ENCODE results near the gene CYB5R3.
"Not testable (repeated sequence)": the region's sequence is repeated elsewhere in the genome, so short reads cannot be mapped to it uniquely, and the experiment has no call there.

CYB5R3 gene

DNA sequence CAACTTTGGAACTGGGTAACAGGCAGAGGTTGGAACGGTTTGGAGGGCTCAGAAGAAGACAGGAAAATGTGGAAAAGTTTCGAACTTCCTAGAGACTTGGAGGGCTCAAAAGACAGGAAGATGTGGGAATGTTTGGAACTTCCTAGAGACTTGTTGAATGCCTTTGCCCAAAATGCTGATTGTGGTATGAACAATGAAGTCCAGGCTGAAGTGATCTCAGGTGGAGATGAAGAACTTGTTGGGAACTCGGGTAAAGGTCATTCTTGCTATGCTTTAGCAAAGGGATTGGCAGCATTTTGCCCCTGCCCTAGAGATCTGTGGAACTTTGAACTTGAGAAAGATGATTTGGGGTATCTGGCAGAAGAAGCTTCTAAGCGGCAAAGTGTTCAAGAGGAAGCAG is 28.7 kb upstream of the CYB5R3 start:
- not testable (repeated sequence) for DNase-seq

DNA sequence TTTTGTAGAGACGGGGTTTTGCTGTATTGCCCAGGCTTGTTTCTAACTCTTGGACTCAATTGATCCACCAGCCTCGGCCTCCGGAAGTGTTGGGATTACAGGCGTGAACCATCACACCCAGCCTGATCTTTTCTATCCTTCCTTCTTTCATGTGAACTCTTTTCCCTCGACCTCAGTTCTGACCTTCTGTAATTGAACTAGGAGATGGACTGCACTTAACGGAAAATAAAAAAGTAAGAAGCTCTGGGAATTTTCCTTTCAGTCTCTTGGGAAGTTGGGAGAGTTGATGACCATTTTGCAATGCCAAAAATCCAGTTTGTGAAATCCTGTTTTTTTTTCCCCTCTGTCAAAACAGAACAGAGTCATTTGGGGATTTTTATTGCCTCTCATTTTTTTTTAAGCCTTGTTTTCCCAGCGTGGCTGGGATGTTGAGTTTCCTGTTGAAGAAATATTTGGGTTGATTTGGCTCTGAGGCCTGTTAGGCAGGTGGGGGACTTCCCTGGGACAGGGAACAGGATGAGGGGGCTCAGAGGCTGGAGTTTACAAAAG is 26.9 kb upstream of the CYB5R3 start:
- DNase-seq = no peak

DNA sequence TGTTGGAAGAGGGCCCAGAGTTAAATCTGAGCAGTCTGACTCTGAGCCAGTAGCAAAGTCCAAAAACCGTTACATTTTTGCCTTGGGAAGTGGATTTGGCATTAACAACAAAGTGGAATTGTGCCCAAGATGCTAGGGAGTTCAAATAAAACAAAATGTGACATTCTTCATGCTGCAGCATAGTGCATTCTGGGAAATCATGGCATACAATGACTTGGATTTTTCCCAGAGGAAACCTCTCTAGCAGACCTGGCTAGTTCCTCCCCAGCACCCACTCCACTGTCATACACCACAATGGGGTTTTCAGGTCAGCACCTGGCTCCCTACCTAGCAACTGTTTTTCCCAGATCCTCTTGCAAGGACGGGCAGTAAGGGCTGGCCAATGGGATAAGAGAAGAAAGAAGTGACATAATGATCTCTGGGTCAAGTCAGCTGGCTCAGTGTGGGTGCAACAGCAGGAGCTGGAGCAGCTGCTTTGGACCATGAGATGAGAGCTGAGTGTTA is 24.8 kb upstream of the CYB5R3 start:
- peak; percentile 32 for DNase-seq

DNA sequence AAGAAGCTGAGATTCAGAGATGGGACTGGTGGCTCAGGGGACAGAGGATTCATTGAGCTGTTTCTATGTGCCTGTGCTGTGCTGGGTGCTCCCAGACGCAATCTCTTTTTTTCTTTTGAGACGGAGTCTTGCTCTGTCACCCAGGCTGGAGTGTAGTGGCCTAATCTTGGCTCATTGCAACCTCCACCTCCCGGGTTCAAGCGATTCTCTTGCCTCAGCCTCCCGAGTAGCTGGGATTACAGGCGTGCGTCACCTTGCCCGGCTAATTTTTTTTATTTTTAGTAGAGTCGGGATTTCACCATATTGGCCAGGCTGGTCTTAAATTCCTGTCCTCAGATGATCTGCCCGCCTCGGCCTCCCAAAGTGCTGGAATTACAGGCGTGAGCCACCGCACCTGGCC is 23.9 kb upstream of the CYB5R3 start:
- not testable (repeated sequence) for DNase-seq

DNA sequence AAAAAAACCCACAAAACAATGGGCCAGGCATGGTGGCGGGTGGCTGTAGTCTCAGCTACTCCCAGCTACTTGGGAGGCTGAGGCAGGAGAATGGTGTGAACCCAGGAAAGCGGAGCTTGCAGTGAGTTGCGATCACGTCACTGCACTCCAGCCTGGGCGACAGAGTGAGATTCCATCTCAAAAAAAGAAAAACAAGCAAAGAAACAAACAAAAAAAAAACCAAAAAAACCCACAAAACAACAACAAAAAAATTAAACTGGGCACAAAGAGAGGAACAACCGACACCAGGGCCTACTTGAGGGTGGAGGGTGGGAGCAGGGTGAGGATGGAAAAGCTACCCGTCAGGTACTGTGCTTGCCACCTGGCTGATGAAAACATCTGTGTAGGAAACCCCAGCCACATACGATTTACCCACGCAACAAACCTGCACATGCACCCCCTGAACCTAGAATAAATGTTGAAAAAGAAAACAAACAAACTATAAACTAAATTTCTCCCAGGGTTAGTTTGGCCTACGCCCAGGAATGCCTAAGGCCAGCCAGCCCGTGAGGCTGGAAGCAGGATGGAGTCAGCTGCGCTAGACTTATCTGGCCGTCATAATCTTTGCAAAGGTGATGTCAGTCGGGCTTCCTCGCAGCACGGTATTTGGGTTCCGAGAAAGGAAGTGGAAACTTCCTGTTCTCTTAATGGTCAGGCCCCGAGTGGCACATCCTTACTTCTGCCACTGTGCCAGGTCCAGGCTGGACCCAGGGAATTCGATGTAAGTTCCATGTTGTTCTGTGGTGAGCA is 21.9 kb upstream of the CYB5R3 start:
- no peak for DNase-seq

DNA sequence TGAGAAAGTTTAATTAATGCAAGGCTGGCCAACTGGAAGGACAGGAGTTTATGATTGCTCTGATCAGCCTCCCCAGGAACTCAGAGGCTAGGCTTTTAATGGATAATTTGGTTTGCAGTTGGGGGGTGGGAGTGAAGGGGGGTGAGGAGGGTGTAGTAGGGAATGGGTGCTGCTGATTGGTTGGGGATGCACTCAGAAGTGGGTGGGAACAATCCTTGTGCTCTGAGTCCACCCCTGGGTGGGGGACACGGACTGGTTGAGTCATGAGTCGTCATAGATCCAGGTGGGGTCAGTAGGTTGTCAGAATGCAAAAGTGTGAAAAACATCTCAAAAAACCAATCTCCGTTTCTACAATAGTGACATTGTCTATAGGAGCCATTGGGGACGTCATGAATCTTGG is 20.9 kb upstream of the CYB5R3 start:
- DNase-seq = no peak

DNA sequence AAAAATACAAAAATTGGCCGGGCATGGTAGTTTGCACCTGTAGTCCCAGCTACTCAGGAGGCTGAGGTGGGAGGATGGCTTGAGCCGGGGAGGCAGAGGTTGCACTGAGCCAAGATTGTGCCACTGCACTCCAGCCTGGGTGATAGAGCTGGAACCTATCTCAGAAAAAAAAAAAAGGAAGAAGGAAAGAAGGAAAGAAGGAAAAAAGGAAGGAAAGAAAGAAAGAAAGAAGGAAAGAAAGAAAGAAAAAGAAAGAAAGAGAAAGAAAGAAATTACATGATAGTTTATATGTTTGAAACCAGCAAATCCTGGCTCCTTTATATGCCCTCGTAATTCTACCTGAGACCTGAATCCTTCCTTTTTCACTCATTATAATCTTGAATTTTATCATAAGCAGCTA is 17.2 kb upstream of the CYB5R3 start:
- DNase-seq = not testable (repeated sequence)

DNA sequence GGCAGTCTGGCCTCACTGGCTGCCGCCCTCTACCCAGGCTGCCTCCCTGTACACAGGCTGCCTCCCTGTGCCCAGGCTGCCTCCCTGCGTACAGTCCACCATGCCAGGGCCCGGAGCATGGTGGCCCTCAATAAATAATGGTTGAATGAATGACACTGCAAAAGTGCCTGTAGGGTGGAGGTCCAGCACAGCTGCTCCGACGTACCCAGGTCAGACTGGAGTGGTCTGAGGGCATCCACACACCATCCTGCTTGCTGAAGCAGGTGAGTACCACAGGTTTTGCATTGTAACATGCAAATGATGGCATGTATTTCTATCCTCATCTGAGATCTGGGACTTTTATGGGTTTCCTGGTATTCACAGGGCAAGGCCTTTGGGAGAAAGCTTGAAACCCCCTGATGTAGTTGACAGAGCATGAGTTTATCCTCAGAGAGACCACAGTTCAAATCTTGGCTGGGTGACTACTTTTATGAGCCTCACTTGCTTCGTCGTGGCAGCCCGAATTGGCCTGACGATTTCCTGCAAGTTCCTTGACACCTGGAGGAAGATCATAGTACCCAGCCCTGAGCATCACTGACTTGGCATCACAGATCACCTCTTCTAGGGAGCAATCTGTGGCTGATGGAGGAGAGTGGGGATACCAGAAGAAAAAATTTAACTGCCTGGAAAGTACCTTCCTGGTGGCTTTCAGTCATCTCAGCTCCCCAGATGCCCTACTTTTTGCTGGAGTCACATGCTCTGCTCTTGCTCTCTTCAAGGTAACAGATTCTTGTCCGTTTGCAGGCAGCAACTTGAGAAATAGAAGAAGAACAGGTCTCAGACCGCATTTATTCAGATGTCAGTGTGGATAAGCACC is 16.0 kb upstream of the CYB5R3 start:
- DNase-seq = no peak

DNA sequence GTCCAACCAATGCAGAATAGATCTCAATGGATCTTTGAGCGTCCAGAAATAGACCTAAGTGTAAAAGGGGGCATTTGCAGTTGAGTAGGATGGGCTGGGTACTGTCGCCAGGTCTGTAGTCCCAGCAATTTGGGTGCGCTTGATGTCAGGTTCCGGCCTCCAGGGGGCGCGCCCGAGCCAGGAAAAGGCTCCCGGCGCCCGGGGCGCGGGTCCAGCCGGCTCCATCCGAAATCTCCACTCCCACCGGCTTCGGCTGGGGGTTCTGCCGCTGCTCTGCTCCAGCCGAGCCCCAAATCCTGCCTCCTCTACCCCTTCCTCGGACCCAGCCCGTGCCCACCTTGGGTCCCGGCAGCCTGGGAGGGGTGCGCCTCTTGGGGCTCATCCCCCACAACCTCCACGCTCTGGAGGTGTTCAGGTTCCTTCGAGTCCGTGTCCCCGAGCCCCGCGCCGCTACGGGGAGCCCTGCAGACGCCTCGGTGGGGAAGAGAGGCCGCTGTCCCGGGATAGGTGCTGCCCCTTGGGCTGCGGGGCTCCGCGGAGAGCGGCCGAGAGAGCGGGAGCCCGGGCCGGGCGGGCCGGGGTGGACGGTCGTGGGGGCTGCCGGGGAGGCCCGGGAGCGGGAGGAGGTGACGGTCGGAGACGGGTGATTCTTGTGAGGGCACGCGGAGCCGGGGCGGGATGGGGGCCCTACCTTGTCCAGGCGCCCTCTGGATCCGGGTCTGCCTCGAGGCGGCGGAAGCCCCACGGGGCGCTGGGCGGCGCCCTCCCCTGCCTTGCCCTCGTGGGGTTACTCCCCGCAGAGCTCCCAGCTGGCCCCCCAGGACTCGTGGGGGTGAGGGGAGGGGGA is 13.0 kb upstream of the CYB5R3 start:
- DNase-seq = no peak

DNA sequence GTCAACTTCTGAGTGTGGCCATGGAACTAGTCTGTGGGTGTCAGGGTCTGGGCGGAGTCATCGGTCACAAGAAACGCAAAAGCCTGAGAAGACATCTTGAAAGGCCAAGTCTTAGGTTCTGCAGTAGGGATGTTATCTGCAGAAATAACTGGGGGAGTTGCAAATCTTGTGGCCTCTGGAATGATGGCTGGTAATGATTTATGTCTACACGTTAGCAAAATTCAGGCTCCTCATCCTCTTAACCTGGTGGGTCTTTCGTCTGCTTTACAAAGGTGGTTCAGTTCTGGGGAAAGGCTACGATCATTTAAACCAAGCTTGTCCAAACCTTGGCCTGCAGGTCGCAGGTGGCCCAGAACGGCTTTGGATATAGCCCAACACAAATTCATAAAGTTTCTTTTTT is 7.4 kb upstream of the CYB5R3 start:
- no peak for DNase-seq

DNA sequence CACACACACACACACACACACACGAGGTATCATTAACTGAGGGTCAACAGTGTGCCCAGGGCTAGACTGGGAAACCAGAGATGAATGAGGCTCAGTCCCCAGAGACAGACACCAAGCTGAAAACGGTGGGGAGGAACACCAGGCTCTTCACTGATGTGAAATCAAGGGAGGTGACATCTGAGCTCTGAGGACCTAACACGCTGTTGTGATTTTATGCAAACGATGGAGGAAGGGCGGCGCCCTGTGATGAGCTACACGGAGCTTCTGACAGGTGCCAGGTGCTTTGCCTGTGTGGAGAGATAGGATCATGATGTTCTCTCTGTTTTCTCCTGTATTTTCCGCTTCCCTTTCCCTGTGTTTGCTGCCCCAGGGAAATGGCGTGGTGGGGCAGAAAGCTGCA is 6.5 kb upstream of the CYB5R3 start:
- no peak for DNase-seq

DNA sequence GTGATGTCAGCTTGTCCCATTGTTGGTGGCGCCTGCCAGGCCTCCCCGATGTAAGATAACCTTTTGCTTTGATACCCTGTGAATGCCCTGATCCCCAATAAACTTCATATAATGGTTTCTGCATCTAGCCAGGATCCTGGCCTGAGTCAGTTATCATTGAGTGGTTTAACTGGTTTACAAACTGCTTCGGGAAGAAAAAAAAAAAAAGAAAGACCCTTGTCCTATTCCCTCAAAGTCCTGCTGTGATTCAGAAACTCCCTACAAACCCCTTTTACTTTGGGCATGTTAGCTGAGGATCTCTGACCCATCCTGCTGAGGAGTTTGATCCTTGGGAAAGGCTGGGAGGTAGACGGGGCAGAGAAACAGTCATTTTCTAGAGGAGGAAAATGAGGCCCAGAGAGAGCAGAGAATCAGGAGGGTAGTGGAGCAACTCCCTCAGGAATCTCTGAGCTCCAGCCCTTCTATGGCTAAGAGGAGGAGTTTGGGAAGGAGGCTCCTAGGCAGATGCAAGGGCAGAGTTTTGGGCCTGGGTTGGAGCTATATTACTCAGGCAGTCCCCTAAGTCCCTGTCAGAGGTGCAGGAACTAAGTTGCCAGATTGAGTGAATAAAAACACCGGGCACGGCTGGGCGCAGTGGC is 5.4 kb upstream of the CYB5R3 start:
- DNase-seq = no peak

DNA sequence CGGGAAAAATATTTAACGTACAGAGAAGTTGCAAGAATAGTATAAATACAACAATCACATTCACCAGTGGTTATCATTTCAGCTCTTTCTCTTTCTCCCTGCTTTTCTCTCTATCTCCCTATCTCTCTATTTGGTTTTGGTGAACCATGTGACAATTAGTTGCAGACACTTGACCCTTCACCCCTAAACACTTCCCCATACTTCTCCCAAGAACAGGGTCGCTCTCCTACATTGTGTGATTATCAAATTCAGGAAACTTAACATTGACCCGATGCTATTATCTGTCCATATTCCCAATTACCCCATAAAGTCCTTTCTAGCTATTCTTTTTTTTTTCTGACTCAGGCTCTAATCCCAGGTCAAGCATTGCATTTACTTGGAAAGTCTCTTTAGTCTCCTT is 4.8 kb upstream of the CYB5R3 start:
- no peak for DNase-seq

DNA sequence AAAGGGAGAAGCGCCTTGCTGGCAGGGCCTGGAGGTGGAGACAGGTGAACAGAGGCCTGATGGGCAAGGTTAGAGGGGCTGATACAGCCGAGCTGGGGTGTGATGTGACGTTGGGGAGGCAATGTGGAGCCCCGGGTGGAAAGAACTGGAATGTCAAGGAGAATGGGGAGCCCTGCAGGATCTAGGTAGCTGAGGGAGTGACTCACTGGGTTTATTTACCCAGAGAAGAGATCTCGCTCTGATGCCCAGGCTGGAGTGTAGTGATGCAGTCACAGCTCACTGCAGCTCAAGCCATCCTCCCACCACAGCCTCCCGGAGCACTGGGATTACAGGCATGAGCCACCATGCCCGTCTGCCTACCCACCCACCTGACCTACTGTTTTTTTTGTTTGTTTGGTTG is 1.9 kb upstream of the CYB5R3 start:
- DNase-seq = no peak

DNA sequence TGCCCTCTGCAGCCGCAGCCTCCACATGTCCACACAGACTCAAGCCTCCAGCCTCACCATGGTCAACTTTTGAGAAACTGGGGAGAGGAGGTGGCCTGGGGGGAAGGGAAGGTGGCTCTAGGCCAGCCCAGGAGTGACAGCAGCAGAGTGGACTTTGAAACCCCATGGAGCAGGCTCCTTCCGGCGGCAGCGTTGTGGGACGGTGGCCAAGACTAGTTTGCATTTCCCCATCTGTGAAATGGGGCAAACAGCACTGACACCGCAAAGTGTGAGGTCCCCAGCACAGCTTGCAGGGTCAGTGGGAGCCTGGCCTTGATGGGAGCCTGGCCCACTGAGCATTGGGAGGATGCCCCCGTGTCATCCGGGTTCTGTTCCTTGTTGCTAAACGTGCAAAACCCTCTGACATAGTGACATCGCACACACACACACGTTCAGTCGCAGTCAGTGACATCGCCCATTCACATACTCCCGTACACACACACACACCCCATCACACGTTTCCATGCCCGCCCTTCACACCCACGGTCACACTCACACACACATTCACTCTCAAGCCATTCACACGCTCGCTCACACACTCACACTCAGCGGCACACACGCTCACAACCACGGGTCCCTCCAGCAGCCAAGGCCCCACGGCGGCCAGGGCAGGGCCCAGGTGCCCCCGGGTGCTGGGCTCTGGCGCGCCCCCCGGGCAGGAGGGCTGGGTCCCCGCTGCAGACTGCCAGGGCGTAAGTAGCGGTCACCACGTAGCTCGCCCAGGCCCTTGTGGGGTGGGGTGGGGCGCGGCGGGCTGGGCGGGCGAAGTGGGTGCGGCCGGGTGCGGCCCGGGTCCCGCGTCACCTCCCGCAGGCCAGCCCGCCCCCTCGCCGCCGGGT is 585 bp downstream of the CYB5R3 start:
- no peak for DNase-seq

DNA sequence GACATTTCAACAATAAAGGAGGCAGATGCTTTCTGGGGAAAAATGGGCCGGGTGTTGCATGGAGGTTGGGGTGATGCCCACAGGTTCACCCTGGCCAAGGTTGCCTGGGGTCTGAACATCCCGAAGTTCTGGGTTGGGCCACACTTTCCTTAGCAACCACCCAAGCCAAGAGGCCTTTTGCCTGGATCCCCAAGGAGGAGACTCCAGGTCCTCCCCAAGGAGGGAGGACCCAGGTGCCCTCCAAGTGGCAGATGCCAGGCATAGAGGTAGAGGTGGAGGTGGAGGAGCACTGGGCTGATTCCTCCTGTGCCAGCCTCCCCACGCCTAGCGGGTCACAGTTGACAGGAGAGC is 1.2 kb downstream of the CYB5R3 start:
- DNase-seq = no peak

DNA sequence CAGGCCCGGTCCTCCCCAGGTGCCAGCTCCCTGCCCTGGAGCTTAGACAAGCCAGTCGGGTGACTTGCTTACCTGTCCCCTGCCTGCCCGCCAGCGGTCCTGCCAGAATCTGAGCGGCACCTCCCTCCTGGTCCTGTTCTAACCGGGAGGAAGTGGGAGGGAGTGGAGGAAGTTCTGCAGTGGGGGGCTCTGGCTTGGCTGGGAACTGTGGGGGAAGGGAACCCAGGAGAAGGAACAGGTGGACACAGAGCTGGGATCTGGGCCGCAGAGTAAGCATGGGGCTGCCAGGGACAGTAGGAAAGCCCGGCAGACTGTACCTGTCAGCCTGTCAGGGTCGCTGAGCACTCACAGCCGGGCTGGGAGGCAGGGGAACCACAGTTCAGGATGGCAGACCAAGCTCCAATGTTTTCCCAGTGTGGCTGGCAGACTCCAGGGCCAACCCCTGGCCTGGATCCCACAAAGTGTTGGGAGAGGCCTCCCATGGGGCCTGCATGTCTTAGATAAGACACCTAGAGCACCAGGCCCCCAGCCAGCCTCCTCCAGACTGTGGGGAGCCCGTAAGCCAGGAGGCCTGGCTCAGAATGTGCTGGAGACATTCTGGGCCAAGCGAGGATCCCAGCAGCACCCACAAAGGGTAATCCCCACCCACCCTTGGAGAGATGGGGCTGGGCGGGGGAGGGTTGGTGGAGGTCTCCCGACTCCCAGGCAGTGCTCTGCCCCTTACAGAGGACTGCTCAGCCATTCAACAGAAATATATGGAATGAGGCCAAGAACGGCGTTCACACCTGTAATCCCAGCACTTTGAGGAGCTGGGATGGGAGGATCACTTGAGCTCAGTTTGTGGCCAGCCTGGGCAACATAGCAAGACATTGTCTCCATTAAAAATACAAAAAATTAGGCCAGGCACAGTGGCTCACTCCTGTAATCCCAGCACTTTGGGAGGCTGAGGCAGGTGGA is 2.3 kb downstream of the CYB5R3 start:
- DNase-seq = no peak

DNA sequence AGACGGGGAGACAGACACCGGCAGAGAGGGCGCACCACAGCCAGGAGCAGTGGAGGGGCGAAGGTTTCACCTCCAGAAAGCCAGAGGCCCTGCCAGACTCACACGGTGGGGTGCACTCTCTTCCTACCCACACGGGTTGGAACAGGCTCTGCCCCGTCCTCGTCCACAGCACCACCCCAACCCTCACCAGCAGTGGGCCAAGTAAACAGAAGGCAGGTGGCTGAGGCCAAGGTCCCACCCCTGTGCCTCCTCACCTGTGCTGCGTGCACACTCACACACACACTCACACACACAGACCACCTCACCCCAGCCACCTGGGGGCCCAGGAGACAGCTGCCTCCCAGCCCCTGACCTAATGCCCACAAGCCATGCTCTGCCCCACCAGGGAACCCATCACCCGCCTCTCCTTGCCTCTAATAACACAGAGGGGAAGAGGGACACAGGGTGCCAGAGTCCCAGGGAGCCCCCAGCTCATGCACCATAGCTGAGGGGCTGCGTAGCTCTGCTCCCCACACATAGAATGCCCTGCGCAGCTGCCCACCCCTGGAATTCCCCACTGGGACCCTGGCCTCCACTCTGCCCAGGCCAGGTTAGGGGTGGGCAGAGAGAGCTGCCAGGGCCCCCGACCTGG is 3.1 kb downstream of the CYB5R3 start:
- DNase-seq = no peak

DNA sequence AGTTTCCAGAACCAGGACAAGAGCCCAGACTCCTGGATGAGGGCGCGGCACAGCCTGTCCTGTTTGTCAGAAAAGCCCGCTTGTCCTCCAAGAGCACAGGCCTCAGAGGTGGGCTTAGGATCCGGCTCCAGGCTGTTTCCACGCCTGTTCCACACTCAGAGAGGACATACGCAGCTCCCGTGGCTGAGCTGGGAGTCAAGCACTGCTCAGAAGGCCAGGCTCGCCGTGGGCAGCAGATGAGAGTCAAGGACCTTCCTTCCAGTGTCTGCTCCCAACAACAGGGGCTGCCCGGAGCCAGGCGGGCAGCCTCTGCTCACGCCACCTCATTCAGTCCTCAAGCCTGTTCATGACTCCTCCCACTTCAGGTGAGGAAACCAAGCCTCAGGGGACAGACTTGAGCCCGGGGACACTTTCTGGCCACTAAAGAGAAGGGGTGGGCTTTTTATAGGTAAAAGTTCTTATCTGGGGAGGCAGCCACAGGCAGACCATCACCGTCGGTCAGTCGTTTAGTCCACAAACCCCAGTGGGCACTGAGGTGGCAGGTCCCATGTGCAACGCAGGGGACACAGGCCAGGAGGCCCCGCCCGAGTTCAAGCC is 3.8 kb downstream of the CYB5R3 start:
- no peak for DNase-seq
